H1 (cell line): Measurements from ENCODE around the gene CRY1. TPM values are rescaled to one million over a fixed set of nuclear protein-coding genes. Genes with fewer than 3 reads are reported as not detected.

Source experiments
- CTCF ChIA-PET: fragments of 300-600 bp; sonication (Branson Sonifier 250); formaldehyde crosslinking; loops from one replicate; lab custom pipeline; 2021; ENCODE audit not compliant: partially characterized antibody; lab: Charles Lee
- POLR2A ChIA-PET: fragments of 300-600 bp; sonication (Branson Sonifier 250); formaldehyde crosslinking; loops from one replicate; lab custom pipeline; 2021; ENCODE audit warnings: inconsistent platforms; ENCODE audit not compliant: partially characterized antibody; lab: Charles Lee
- DNase-seq, 2 experiments: peaks; one replicate each; pipeline versions ENCODE4 v3.0.0 to v3.0.0-alpha.2; 2010 to 2022; ENCODE audit warnings: low spot score in 2 of 2, low read depth in 1 of 2, mixed read lengths in 1 of 2
- FAIRE-seq: peaks from 2 replicates; lab custom pipeline; 2011; peaks lifted over from hg19 to GRCh38; lab: Jason Lieb, UNC
- H2AFZ ChIP-seq: 2 replicates; pipeline ENCODE4 v1.8.1; 2012; ENCODE audit warnings: low read length, inconsistent platforms
- H2AK5ac ChIP-seq: 2 replicates; pipeline ENCODE4 v1.6.1; 2013; ENCODE audit warnings: low read depth, low read length
- H2BK120ac ChIP-seq: replicated peaks from 2 replicates; pipeline ENCODE3; 2013; ENCODE audit warnings: low read depth, low read length, inconsistent platforms
- H2BK12ac ChIP-seq: 2 replicates; pipeline ENCODE4 v1.6.1; 2013; ENCODE audit warnings: low read depth, low read length
- H2BK15ac ChIP-seq: 2 replicates; pipeline ENCODE4 v1.6.1; 2013; ENCODE audit warnings: low read length
- H2BK20ac ChIP-seq: 2 replicates; pipeline ENCODE4 v1.6.1; 2013; ENCODE audit warnings: low read length
- H2BK5ac ChIP-seq: 2 replicates; pipeline ENCODE4 v1.6.1; 2013; ENCODE audit warnings: low read depth, low read length
- H3K14ac ChIP-seq: 2 replicates; pipeline ENCODE4 v1.6.1; 2013; ENCODE audit warnings: inconsistent platforms; ENCODE audit not compliant: insufficient read length
- H3K18ac ChIP-seq: 2 replicates; pipeline ENCODE4 v1.6.1; 2013; ENCODE audit warnings: low read length; ENCODE audit errors: extremely low read depth
- H3K23ac ChIP-seq: 2 replicates; pipeline ENCODE4 v1.6.1; 2013; ENCODE audit warnings: inconsistent platforms; ENCODE audit not compliant: insufficient read length
- H3K23me2 ChIP-seq: 2 replicates; pipeline ENCODE4 v1.6.1; 2013; ENCODE audit warnings: low read depth, low read length
- H3K27ac ChIP-seq: 2 replicates; pipeline ENCODE4 v1.6.1; 2011; ENCODE audit warnings: low read depth, low read length, inconsistent platforms
- H3K27me3 ChIP-seq, 4 experiments: replicated peaks in 1 of 4; 1 replicate in 1 of 4; 2 replicates in 3 of 4; pipeline versions ENCODE4 v1.6.1 to v1.8.1; 2011 to 2013; ENCODE audit warnings: low read length in 3 of 4, mild to moderate bottlenecking in 3 of 4, inconsistent platforms in 2 of 4, mixed read lengths in 2 of 4, moderate library complexity in 1 of 4; ENCODE audit not compliant: control insufficient read depth in 3 of 4, insufficient read depth in 3 of 4; ENCODE audit errors: extremely low read depth in 1 of 4
- H3K36me3 ChIP-seq, 4 experiments: 2 replicates each; pipeline versions ENCODE4 v1.6.1 to v1.8.1; 2011 to 2013; ENCODE audit warnings: mild to moderate bottlenecking in 4 of 4, low read length in 3 of 4, moderate library complexity in 2 of 4, control low read depth in 1 of 4, inconsistent platforms in 1 of 4; ENCODE audit not compliant: insufficient read depth in 4 of 4, control insufficient read depth in 2 of 4
- H3K4ac ChIP-seq: replicated peaks from 2 replicates; pipeline ENCODE3; 2013; ENCODE audit warnings: low read length, low read depth, mixed read lengths, inconsistent platforms; ENCODE audit not compliant: insufficient read length
- H3K4me1 ChIP-seq, 4 experiments: replicated peaks in 1 of 4; 1 replicate in 1 of 4; 2 replicates in 3 of 4; pipeline versions ENCODE4 v1.6.1 to v1.8.1; 2011 to 2013; ENCODE audit warnings: low read length in 3 of 4, inconsistent platforms in 2 of 4, mixed read lengths in 1 of 4; ENCODE audit not compliant: insufficient read depth in 4 of 4, control insufficient read depth in 3 of 4
- H3K4me2 ChIP-seq, 2 experiments: 2 replicates each; pipeline versions ENCODE4 v1.6.1 to v1.8.1; 2011 to 2013; ENCODE audit warnings: low read depth in 2 of 2, low read length in 2 of 2, control low read depth in 1 of 2, inconsistent platforms in 1 of 2, mild to moderate bottlenecking in 1 of 2; ENCODE audit not compliant: insufficient read depth in 1 of 2
- H3K4me3 ChIP-seq, 4 experiments: fragments of 200-600, 300-600 bp in 1 of 4; sonication (generic), shearing (Covaris generic), sonication (Bioruptor Twin) in 1 of 4; 2 replicates each; pipeline versions ENCODE4 v1.5.1 to v1.8.1; 2011 to 2016; ENCODE audit warnings: low read length in 4 of 4, low read depth in 3 of 4, control low read depth in 2 of 4, inconsistent platforms in 2 of 4, mild to moderate bottlenecking in 2 of 4, mixed read lengths in 1 of 4, moderate library complexity in 1 of 4; ENCODE audit not compliant: insufficient read depth in 2 of 4; ENCODE audit errors: extremely low read depth in 1 of 4
- H3K56ac ChIP-seq: replicated peaks from 2 replicates; pipeline ENCODE3; 2013; ENCODE audit warnings: low read depth, mild to moderate bottlenecking, mixed read lengths, low read length, inconsistent platforms; ENCODE audit not compliant: insufficient read length
- H3K79me1 ChIP-seq: 2 replicates; pipeline ENCODE4 v1.6.1; 2013; ENCODE audit warnings: low read depth, low read length, control low read depth
- H3K79me2 ChIP-seq, 2 experiments: 2 replicates each; pipeline versions ENCODE4 v1.6.1 to v1.8.1; 2012 to 2013; ENCODE audit warnings: low read length in 2 of 2, mild to moderate bottlenecking in 2 of 2, inconsistent platforms in 1 of 2; ENCODE audit not compliant: insufficient read depth in 2 of 2, control insufficient read depth in 1 of 2
- H3K9ac ChIP-seq, 4 experiments: replicated peaks in 1 of 4; 1 replicate in 1 of 4; 2 replicates in 3 of 4; pipeline versions ENCODE4 v1.6.1 to v1.8.1; 2011 to 2013; ENCODE audit warnings: low read depth in 3 of 4, low read length in 3 of 4, control low read depth in 2 of 4, mild to moderate bottlenecking in 2 of 4, moderate library complexity in 2 of 4, inconsistent platforms in 1 of 4; ENCODE audit errors: extremely low read depth in 1 of 4
- H3K9me3 ChIP-seq, 2 experiments: 2 replicates each; pipeline versions ENCODE4 v1.6.1 to v1.8.1; 2012 to 2013; ENCODE audit warnings: mild to moderate bottlenecking in 2 of 2, moderate library complexity in 2 of 2, control low read depth in 1 of 2, inconsistent platforms in 1 of 2, low read depth in 1 of 2, low read length in 1 of 2, mixed read lengths in 1 of 2; ENCODE audit not compliant: insufficient read depth in 2 of 2
- H4K20me1 ChIP-seq, 2 experiments: replicated peaks in 1 of 2; 2 replicates each; pipeline versions ENCODE3 to v1.8.1; 2011 to 2013; ENCODE audit warnings: inconsistent platforms in 2 of 2, low read length in 2 of 2, mild to moderate bottlenecking in 1 of 2; ENCODE audit not compliant: insufficient read depth in 2 of 2, control insufficient read depth in 1 of 2
- H4K5ac ChIP-seq: 2 replicates; pipeline ENCODE4 v1.6.1; 2013; ENCODE audit warnings: low read length, low read depth, mixed read lengths, inconsistent platforms; ENCODE audit not compliant: insufficient read length
- H4K8ac ChIP-seq: 2 replicates; pipeline ENCODE4 v1.8.0; 2013; ENCODE audit warnings: mild to moderate bottlenecking, moderate library complexity, low read length, inconsistent platforms; ENCODE audit not compliant: insufficient read depth; ENCODE audit errors: extremely low read depth
- H4K91ac ChIP-seq: replicated peaks from 2 replicates; pipeline ENCODE3; 2013; ENCODE audit warnings: low read length, mixed read lengths, inconsistent platforms; ENCODE audit not compliant: insufficient read length
- BCL11A ChIP-seq, 2 experiments: IDR thresholded peaks; one replicate each; pipeline ENCODE4 v1.6.1; 2011; ENCODE audit warnings: low read depth in 2 of 2, low read length in 2 of 2, mild to moderate bottlenecking in 2 of 2
- CBX8 ChIP-seq: fragments of 300-800, 300-1000 bp; sonication (generic); IDR thresholded peaks from 2 replicates; pipeline ENCODE4 v1.7.1; 2016; ENCODE audit warnings: low read depth, low read length, borderline replicate concordance
- CEBPB ChIP-seq: IDR thresholded peaks from 2 replicates; pipeline ENCODE4 v1.6.1; 2012; ENCODE audit warnings: low read depth, low read length
- GTF2F1 ChIP-seq: IDR thresholded peaks from 2 replicates; pipeline ENCODE4 v1.6.1; 2012; ENCODE audit warnings: low read depth, low read length, improper control_type of control experiment, borderline replicate concordance
- HDAC6 ChIP-seq: IDR thresholded peaks from one replicate; pipeline ENCODE4 v1.7.1; 2012; ENCODE audit warnings: low read depth, mild to moderate bottlenecking, inconsistent platforms, low read length, moderate library complexity
- JUND ChIP-seq: IDR thresholded peaks from 2 replicates; pipeline ENCODE4 v1.6.1; 2011; ENCODE audit warnings: mild to moderate bottlenecking, improper control_type of control experiment, low read length
- KDM4A ChIP-seq: IDR thresholded peaks from one replicate; pipeline ENCODE4 v1.7.1; 2012; ENCODE audit warnings: low read depth, mild to moderate bottlenecking, moderate library complexity, low read length, inconsistent platforms; ENCODE audit not compliant: severe bottlenecking
- NANOG ChIP-seq: IDR thresholded peaks from 2 replicates; pipeline ENCODE4 v1.6.1; 2011; ENCODE audit warnings: low read length, low read depth, mild to moderate bottlenecking, inconsistent platforms; ENCODE audit not compliant: insufficient read depth, poor library complexity, severe bottlenecking
- POLR2AphosphoS5 ChIP-seq: IDR thresholded peaks from 2 replicates; pipeline ENCODE4 v1.6.1; 2011; ENCODE audit warnings: low read depth, low read length
- WGBS, 2 experiments: shearing (Covaris generic) in 1 of 2; methylation state at CpG; one replicate each; pipeline versions ENCODE4 v1.1.6 to v1.1.7; 2013 to 2015; ENCODE audit warnings: low lambda C conversion rate in 2 of 2, mixed read lengths in 2 of 2, inconsistent platforms in 1 of 2, low coverage in 1 of 2, missing lambda C conversion rate in 1 of 2; ENCODE audit not compliant: insufficient replicate concordance in 2 of 2, insufficient coverage in 1 of 2, insufficient read length in 1 of 2; ENCODE audit errors: extremely low coverage in 1 of 2, missing lambda C conversion rate in 1 of 2; 5-methylcytosine and 5-hydroxymethylcytosine counted together
- polyA plus RNA-seq, 7 experiments: library from polyadenylated mRNA; depleted of rRNA in 3 of 7; stranded (reverse) in 5 of 7; unstranded in 2 of 7; fragments of >200 nt in 5 of 7; fragments of 200-250 nt in 2 of 7; gene quantifications; 1 replicate in 5 of 7; 2 replicates in 1 of 7; 4 replicates in 1 of 7; pipeline versions ENCODE4 v1.2.1 to v1.2.3, GENCODE V29; 2011 to 2013; ENCODE audit warnings: missing spikeins in 2 of 7, mixed read lengths in 2 of 7
- total RNA-seq: library from RNA; stranded (reverse); fragmentation: NEBNext Ultra II Directional; extraction: Animal tissue kit (Norgen Biotek cat#: 25700); gene quantifications from 2 replicates; pipeline ENCODE4 v1.2.1, GENCODE V29; 2021
- TF ChIP-seq, protein P1 (sequence below): IDR thresholded peaks from 2 replicates; pipeline ENCODE4 v1.6.1; 2012; ENCODE audit warnings: inconsistent platforms
- TF ChIP-seq, protein P2 (sequence below): IDR thresholded peaks from 2 replicates; pipeline ENCODE4 v1.6.1; 2011; ENCODE audit warnings: low read depth, mild to moderate bottlenecking, low read length; ENCODE audit not compliant: insufficient read depth

Gene CRY1
- total and polyA plus RNA-seq, 2 of the 8 experiments (the other 6 are each of a cell fraction or from before 2014, with no cell fraction given): 13.6 to 25.1 TPM

GRCh38 chr12:107101651-107102050 lies 8.3 kb upstream of the CRY1 start:
- no peak overlapping the region for H3K4me3 ChIP-seq
- TF ChIP-seq HDAC6 (no peak), POLR2AphosphoS5 (no peak), JUND (no peak), CBX8 (no peak), BCL11A (IDR thresholded peaks at IDR 0.05; ENCODE audit: low read depth in 2 of 2, low read length in 2 of 2) (no peak), KDM4A (no peak), CEBPB (no peak), GTF2F1 (no peak), NANOG (no peak)
- TF ChIP-seq, protein P1, sequence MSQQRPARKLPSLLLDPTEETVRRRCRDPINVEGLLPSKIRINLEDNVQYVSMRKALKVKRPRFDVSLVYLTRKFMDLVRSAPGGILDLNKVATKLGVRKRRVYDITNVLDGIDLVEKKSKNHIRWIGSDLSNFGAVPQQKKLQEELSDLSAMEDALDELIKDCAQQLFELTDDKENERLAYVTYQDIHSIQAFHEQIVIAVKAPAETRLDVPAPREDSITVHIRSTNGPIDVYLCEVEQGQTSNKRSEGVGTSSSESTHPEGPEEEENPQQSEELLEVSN: no peak
- TF ChIP-seq, protein P2, sequence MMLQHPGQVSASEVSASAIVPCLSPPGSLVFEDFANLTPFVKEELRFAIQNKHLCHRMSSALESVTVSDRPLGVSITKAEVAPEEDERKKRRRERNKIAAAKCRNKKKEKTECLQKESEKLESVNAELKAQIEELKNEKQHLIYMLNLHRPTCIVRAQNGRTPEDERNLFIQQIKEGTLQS: no peak
- H4K5ac ChIP-seq: no peak overlapping the region
- no peaks in the 10 kb centered on the region for H3K27me3 ChIP-seq
- H4K20me1 ChIP-seq: no peaks in the 10 kb centered on the region
- peaks cover 3 to 5% of the 10 kb centered on the region in 2 experiments; a peak in 3 of 4 replicates for H3K9me3 ChIP-seq
- no peaks in the 10 kb centered on the region for H3K23me2 ChIP-seq
- no peak overlapping the region for H3K27ac ChIP-seq
- no peaks in the 10 kb centered on the region for H3K4me1 ChIP-seq
- no peak overlapping the region for H2BK20ac ChIP-seq
- no peak overlapping the region for H3K9ac ChIP-seq
- no peaks in the 10 kb centered on the region for H3K36me3 ChIP-seq
- no peak overlapping the region for H3K14ac ChIP-seq
- CTCF ChIA-PET: interaction anchor here (0.6 to 5.2 kb wide), 4 partner anchors 11 to 509 kb away, joined by 3 to 67 read pairs (median 4); partner anchors contain the start of gene CRY1
- no peak overlapping the region for H3K4ac ChIP-seq
- no peak overlapping the region for H2BK15ac ChIP-seq
- H4K8ac ChIP-seq: no peak overlapping the region
- no peak overlapping the region for H2BK5ac ChIP-seq
- FAIRE-seq (no peak), DNase-seq (no peak)
- WGBS, 2 experiments: 100% methylated on average over 1 of the region's 1 CpG; no CpG with 5 or more reads in 1 of the 2 experiments
- no peak overlapping the region for H4K91ac ChIP-seq
- no peak overlapping the region for H2BK120ac ChIP-seq
- H3K4me2 ChIP-seq: no peak overlapping the region
- no peak overlapping the region for H2AK5ac ChIP-seq
- H3K79me1 ChIP-seq: no peaks in the 10 kb centered on the region
- no peak overlapping the region for H2BK12ac ChIP-seq
- H3K79me2 ChIP-seq: no peaks in the 10 kb centered on the region
- H3K23ac ChIP-seq: no peak overlapping the region
- no peak overlapping the region for H3K56ac ChIP-seq
- POLR2A ChIA-PET: no interaction called here
- H2AFZ ChIP-seq: no peak overlapping the region
- no peak overlapping the region for H3K18ac ChIP-seq
